Measurements from ENCODE around the gene UMODL1.

The UMODL1 gene

GRCh38 chr21:42150474-42151085 lies 79.5 kb downstream of the UMODL1 start:
- no peak for DNase-seq (ENCODE audit: low read depth in 2 of 2)

- DNase-seq (ENCODE audit: low read depth in 2 of 2), result no peak
Observed at GRCh38 chr21:42151148-42151947, 80.2 kb downstream of the UMODL1 start.

- DNase-seq (ENCODE audit: low read depth in 2 of 2), result no peak
Observed at GRCh38 chr21:42151948-42152220, 80.8 kb downstream of the UMODL1 start.

GRCh38 chr21:42153046-42153686 lies 82.0 kb downstream of the UMODL1 start:
- no peak for DNase-seq (ENCODE audit: low read depth in 2 of 2)

- DNase-seq (ENCODE audit: low read depth in 2 of 2), result no peak
Observed at GRCh38 chr21:42153746-42154145, 82.6 kb downstream of the UMODL1 start.

- no peak for DNase-seq (ENCODE audit: low read depth in 2 of 2)
Observed at GRCh38 chr21:42154237-42155044, 83.3 kb downstream of the UMODL1 start.

GRCh38 chr21:42155045-42155855 lies 84.1 kb downstream of the UMODL1 start:
- DNase-seq (ENCODE audit: low read depth in 2 of 2), result no peak

- DNase-seq (ENCODE audit: low read depth in 2 of 2), result no peak
Observed at GRCh38 chr21:42156690-42157605, 85.8 kb downstream of the UMODL1 start.

GRCh38 chr21:42157606-42158310 lies 86.6 kb downstream of the UMODL1 start:
- DNase-seq (ENCODE audit: low read depth in 2 of 2), result no peak

GRCh38 chr21:42158846-42159245 lies 87.7 kb downstream of the UMODL1 start:
- no peak for DNase-seq (ENCODE audit: low read depth in 2 of 2)

- no peak for DNase-seq (ENCODE audit: low read depth in 2 of 2)
Observed at GRCh38 chr21:42159560-42160110, 88.5 kb downstream of the UMODL1 start.

GRCh38 chr21:42160111-42160721 lies 89.1 kb downstream of the UMODL1 start:
- no peak for DNase-seq (ENCODE audit: low read depth in 2 of 2)

GRCh38 chr21:42160765-42161164 lies 89.6 kb downstream of the UMODL1 start:
- DNase-seq (ENCODE audit: low read depth in 2 of 2), result no peak

GRCh38 chr21:42161401-42161955 lies 90.4 kb downstream of the UMODL1 start:
- no peak for DNase-seq (ENCODE audit: low read depth in 2 of 2)

- DNase-seq (ENCODE audit: low read depth in 2 of 2), result peak in 1 of 2 donors; percentile 26
Observed at GRCh38 chr21:42161956-42162681, 91.0 kb downstream of the UMODL1 start.

GRCh38 chr21:42162831-42163510 lies 91.9 kb downstream of the UMODL1 start:
- DNase-seq (ENCODE audit: low read depth in 2 of 2), result no peak

- DNase-seq (ENCODE audit: low read depth in 2 of 2), result no peak
Observed at GRCh38 chr21:42163511-42163863, 92.4 kb downstream of the UMODL1 start.

All from stimulated activated CD4-positive, alpha-beta T cell treated with anti-CD3 and anti-CD28 coated beads, Interleukin-15, amount 100 ng/mL, for 48 hours (primary cell).